ENCODE results near the gene MSL2.

DNA sequence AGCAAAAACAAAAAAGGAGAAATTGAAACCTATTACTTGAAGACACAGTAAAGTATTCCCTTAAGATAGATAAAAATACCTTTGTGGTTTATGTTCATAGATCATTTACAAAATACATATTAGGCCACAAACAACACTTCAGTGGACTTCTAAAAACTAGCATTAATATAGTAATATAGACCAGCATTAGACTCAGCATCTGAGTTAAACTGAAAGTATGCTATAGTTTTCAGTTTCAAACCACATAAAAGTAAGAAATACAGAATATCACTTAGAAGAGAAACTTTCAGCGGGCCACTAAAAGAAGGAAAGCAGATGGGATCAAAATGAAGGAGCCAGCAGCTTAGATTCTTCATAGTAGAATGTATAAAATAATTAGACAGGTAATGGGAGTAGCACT is 86.6 kb downstream of the MSL2 start:
- TF ChIP-seq, protein P1, sequence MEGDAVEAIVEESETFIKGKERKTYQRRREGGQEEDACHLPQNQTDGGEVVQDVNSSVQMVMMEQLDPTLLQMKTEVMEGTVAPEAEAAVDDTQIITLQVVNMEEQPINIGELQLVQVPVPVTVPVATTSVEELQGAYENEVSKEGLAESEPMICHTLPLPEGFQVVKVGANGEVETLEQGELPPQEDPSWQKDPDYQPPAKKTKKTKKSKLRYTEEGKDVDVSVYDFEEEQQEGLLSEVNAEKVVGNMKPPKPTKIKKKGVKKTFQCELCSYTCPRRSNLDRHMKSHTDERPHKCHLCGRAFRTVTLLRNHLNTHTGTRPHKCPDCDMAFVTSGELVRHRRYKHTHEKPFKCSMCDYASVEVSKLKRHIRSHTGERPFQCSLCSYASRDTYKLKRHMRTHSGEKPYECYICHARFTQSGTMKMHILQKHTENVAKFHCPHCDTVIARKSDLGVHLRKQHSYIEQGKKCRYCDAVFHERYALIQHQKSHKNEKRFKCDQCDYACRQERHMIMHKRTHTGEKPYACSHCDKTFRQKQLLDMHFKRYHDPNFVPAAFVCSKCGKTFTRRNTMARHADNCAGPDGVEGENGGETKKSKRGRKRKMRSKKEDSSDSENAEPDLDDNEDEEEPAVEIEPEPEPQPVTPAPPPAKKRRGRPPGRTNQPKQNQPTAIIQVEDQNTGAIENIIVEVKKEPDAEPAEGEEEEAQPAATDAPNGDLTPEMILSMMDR (IDR thresholded peaks at IDR 0.05): no peak
- TF ChIP-seq, protein P2, sequence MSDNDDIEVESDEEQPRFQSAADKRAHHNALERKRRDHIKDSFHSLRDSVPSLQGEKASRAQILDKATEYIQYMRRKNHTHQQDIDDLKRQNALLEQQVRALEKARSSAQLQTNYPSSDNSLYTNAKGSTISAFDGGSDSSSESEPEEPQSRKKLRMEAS (CRISPR knock-in tag; IDR thresholded peaks at IDR 0.05): no peak
- TF ChIP-seq, protein P3, sequence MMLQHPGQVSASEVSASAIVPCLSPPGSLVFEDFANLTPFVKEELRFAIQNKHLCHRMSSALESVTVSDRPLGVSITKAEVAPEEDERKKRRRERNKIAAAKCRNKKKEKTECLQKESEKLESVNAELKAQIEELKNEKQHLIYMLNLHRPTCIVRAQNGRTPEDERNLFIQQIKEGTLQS (CRISPR knock-in tag; conservative IDR thresholded peaks at IDR 0.05): no peak
- TF ChIP-seq FOXJ3 (CRISPR knock-in tag; IDR thresholded peaks at IDR 0.05; ENCODE audit: borderline replicate concordance) (no peak), ELF4 (CRISPR knock-in tag; IDR thresholded peaks at IDR 0.05; ENCODE audit: low read depth) (no peak), NR2C2 (CRISPR knock-in tag; IDR thresholded peaks at IDR 0.05) (no peak), CREB1 (CRISPR knock-in tag; IDR thresholded peaks at IDR 0.05) (no peak), ZNF416 (CRISPR knock-in tag; IDR thresholded peaks at IDR 0.05) (no peak), ZNF121 (CRISPR knock-in tag; IDR thresholded peaks at IDR 0.05) (no peak), CBFB (CRISPR knock-in tag; IDR thresholded peaks at IDR 0.05; ENCODE audit: low read depth) (no peak), JUN (CRISPR knock-in tag; IDR thresholded peaks at IDR 0.05) (no peak)
- TF ChIP-seq, protein P4, sequence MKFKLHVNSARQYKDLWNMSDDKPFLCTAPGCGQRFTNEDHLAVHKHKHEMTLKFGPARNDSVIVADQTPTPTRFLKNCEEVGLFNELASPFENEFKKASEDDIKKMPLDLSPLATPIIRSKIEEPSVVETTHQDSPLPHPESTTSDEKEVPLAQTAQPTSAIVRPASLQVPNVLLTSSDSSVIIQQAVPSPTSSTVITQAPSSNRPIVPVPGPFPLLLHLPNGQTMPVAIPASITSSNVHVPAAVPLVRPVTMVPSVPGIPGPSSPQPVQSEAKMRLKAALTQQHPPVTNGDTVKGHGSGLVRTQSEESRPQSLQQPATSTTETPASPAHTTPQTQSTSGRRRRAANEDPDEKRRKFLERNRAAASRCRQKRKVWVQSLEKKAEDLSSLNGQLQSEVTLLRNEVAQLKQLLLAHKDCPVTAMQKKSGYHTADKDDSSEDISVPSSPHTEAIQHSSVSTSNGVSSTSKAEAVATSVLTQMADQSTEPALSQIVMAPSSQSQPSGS (CRISPR knock-in tag; IDR thresholded peaks at IDR 0.05; ENCODE audit: borderline replicate concordance, low read depth): no peak
- TF ChIP-seq, protein P5, sequence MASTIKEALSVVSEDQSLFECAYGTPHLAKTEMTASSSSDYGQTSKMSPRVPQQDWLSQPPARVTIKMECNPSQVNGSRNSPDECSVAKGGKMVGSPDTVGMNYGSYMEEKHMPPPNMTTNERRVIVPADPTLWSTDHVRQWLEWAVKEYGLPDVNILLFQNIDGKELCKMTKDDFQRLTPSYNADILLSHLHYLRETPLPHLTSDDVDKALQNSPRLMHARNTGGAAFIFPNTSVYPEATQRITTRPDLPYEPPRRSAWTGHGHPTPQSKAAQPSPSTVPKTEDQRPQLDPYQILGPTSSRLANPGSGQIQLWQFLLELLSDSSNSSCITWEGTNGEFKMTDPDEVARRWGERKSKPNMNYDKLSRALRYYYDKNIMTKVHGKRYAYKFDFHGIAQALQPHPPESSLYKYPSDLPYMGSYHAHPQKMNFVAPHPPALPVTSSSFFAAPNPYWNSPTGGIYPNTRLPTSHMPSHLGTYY (CRISPR knock-in tag; IDR thresholded peaks at IDR 0.05): no peak
- TF ChIP-seq, protein P6, sequence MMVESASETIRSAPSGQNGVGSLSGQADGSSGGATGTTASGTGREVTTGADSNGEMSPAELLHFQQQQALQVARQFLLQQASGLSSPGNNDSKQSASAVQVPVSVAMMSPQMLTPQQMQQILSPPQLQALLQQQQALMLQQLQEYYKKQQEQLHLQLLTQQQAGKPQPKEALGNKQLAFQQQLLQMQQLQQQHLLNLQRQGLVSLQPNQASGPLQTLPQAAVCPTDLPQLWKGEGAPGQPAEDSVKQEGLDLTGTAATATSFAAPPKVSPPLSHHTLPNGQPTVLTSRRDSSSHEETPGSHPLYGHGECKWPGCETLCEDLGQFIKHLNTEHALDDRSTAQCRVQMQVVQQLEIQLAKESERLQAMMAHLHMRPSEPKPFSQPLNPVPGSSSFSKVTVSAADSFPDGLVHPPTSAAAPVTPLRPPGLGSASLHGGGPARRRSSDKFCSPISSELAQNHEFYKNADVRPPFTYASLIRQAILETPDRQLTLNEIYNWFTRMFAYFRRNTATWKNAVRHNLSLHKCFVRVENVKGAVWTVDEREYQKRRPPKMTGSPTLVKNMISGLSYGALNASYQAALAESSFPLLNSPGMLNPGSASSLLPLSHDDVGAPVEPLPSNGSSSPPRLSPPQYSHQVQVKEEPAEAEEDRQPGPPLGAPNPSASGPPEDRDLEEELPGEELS (CRISPR knock-in tag; IDR thresholded peaks at IDR 0.05): no peak

Data from WTC11 (cell line).